IPS-18c (cell line): ENCODE data around the gene TRA2B.

Experiments
- H3K4me3 ChIP-seq: 2 replicates; pipeline ENCODE4 v1.7.0; 2013; ENCODE audit warnings: low read depth, mild to moderate bottlenecking, low read length, moderate library complexity; ENCODE audit not compliant: insufficient read depth
- H3K9me3 ChIP-seq: one replicate; pipeline ENCODE4 v1.6.1; 2013; ENCODE audit warnings: mild to moderate bottlenecking, low read length, moderate library complexity; ENCODE audit not compliant: control insufficient read depth, insufficient read depth

Gene TRA2B

GRCh38 chr3:185937689-185938374 is at the start of gene TRA2B:
Gene TRA2B (minus strand): TSS chr3:185938014. CDS start chr3:185937860, 154 bp downstream.
- Histone ChIP-seq H3K9me3 (no peaks in the 10 kb centered on the region), H3K4me3 (peak within 1 kb of the TSS; percentile 99)

- no peaks in the 10 kb centered on the region for H3K9me3 ChIP-seq
- H3K4me3 ChIP-seq = no peak overlapping the region
These were observed 48.5 kb upstream of the TRA2B start for GRCh38 chr3:185986198-185986777.

GRCh38 chr3:185984203-185984602 is 46.4 kb upstream of the TRA2B start:
- Histone ChIP-seq H3K9me3 (no peaks in the 10 kb centered on the region), H3K4me3 (no peak overlapping the region)

GRCh38 chr3:185983495-185984141 is 45.8 kb upstream of the TRA2B start:
- peak overlapping the region; percentile 25; the same call in 1 of the 2 replicates for H3K4me3 ChIP-seq

GRCh38 chr3:185982632-185983031 is 44.8 kb upstream of the TRA2B start:
- Histone ChIP-seq H3K9me3 (no peaks in the 10 kb centered on the region), H3K4me3 (no peak overlapping the region)

More at GRCh38 chr3:185983495-185984141, 45.8 kb upstream of the TRA2B start:
- no peaks in the 10 kb centered on the region for H3K9me3 ChIP-seq

- Histone ChIP-seq H3K9me3 (no peaks in the 10 kb centered on the region), H3K4me3 (no peak overlapping the region)
These were observed 43.8 kb upstream of the TRA2B start for GRCh38 chr3:185981621-185982020.

GRCh38 chr3:185979721-185980121 is 41.9 kb upstream of the TRA2B start:
- no peaks in the 10 kb centered on the region for H3K9me3 ChIP-seq
- H3K4me3 ChIP-seq = no peak overlapping the region

GRCh38 chr3:185978516-185978915 is 40.7 kb upstream of the TRA2B start:
- Histone ChIP-seq H3K4me3 (no peak overlapping the region), H3K9me3 (no peaks in the 10 kb centered on the region)

GRCh38 chr3:185977679-185978040 is 39.8 kb upstream of the TRA2B start:
- no peaks in the 10 kb centered on the region for H3K9me3 ChIP-seq
- H3K4me3 ChIP-seq = no peak overlapping the region

GRCh38 chr3:185976977-185977678 is 39.3 kb upstream of the TRA2B start:
- H3K4me3 ChIP-seq = no peak overlapping the region
- no peaks in the 10 kb centered on the region for H3K9me3 ChIP-seq

GRCh38 chr3:185976100-185976499 is 38.3 kb upstream of the TRA2B start:
- Histone ChIP-seq H3K9me3 (no peaks in the 10 kb centered on the region), H3K4me3 (no peak overlapping the region)

- no peaks in the 10 kb centered on the region for H3K9me3 ChIP-seq
- H3K4me3 ChIP-seq = no peak overlapping the region
These were observed 33.8 kb upstream of the TRA2B start for GRCh38 chr3:185971579-185971978.

GRCh38 chr3:185968168-185968567 is 30.4 kb upstream of the TRA2B start:
- Histone ChIP-seq H3K4me3 (no peak overlapping the region), H3K9me3 (no peaks in the 10 kb centered on the region)

- Histone ChIP-seq H3K4me3 (no peak overlapping the region), H3K9me3 (no peaks in the 10 kb centered on the region)
These were observed 28.8 kb upstream of the TRA2B start for GRCh38 chr3:185966655-185967054.

- H3K4me3 ChIP-seq = no peak overlapping the region
These were observed 27.7 kb upstream of the TRA2B start for GRCh38 chr3:185965496-185965895.

GRCh38 chr3:185961675-185962232 is 23.9 kb upstream of the TRA2B start:
- Histone ChIP-seq H3K4me3 (no peak overlapping the region), H3K9me3 (no peaks in the 10 kb centered on the region)

More at GRCh38 chr3:185965496-185965895, 27.7 kb upstream of the TRA2B start:
- H3K9me3 ChIP-seq = no peaks in the 10 kb centered on the region

GRCh38 chr3:185960522-185961288 is 22.9 kb upstream of the TRA2B start:
- H3K9me3 ChIP-seq = no peaks in the 10 kb centered on the region
- no peak overlapping the region for H3K4me3 ChIP-seq
